Hypothalamus (tissue), 51 donors: ENCODE data around the gene SNAP25.
A peak's percentile ranks its signal among the peaks of the same experiment; 100 is the strongest.

Experiments
- DNase-seq, 51 donors: peaks; one replicate each; lab custom pipeline; 2025; lab: John Stamatoyannopoulos, UW

The SNAP25 gene

GRCh38 chr20:10218536-10219451 lies at the start of gene SNAP25:
SNAP25 (plus strand) TSS chr20:10218830; CDS start chr20:10275492, 56,662 bp downstream.
- peak; percentile 25 to 91 (median 79) for DNase-seq

GRCh38 chr20:10169752-10170151 lies 48.9 kb upstream of the SNAP25 start:
- DNase-seq = no peak

GRCh38 chr20:10170261-10170660 lies 48.4 kb upstream of the SNAP25 start:
- no peak for DNase-seq

GRCh38 chr20:10171864-10172751 lies 46.5 kb upstream of the SNAP25 start:
- DNase-seq = peak in 43 of 51 donors; percentile 9 to 84 (median 47)

- peak in 4 of 51 donors; percentile 2 to 26 (median 14) for DNase-seq
Measured at GRCh38 chr20:10172998-10173655, 45.5 kb upstream of the SNAP25 start.

- DNase-seq = no peak
Measured at GRCh38 chr20:10174400-10174799, 44.2 kb upstream of the SNAP25 start.

- no peak for DNase-seq
Measured at GRCh38 chr20:10177326-10177725, 41.3 kb upstream of the SNAP25 start.

GRCh38 chr20:10178091-10178490 lies 40.5 kb upstream of the SNAP25 start:
- DNase-seq = no peak

GRCh38 chr20:10178727-10179313 lies 39.8 kb upstream of the SNAP25 start:
- no peak for DNase-seq

- peak in 1 of 51 donors; percentile 2 for DNase-seq
Measured at GRCh38 chr20:10179574-10180298, 38.9 kb upstream of the SNAP25 start.

GRCh38 chr20:10180651-10181235 lies 37.9 kb upstream of the SNAP25 start:
- DNase-seq = no peak

GRCh38 chr20:10185741-10186558 lies 32.7 kb upstream of the SNAP25 start:
- peak in 33 of 51 donors; percentile 7 to 79 (median 42) for DNase-seq

GRCh38 chr20:10190456-10190855 lies 28.2 kb upstream of the SNAP25 start:
- DNase-seq = no peak

- no peak for DNase-seq
Measured at GRCh38 chr20:10192171-10192570, 26.5 kb upstream of the SNAP25 start.

- DNase-seq = no peak
Measured at GRCh38 chr20:10194166-10194565, 24.5 kb upstream of the SNAP25 start.

GRCh38 chr20:10200330-10200729 lies 18.3 kb upstream of the SNAP25 start:
- no peak for DNase-seq

GRCh38 chr20:10201321-10201870 lies 17.2 kb upstream of the SNAP25 start:
- DNase-seq = no peak

- DNase-seq = no peak
Measured at GRCh38 chr20:10209091-10209490, 9.5 kb upstream of the SNAP25 start.
